Measurements from ENCODE around the gene UBASH3B.
"Not testable (repeated sequence)": the region's sequence is repeated elsewhere in the genome, so short reads cannot be mapped to it uniquely, and the experiment has no call there.

UBASH3B gene

GRCh38 chr11:122711831-122712381 lies 56.4 kb downstream of the UBASH3B start:
- FAIRE-seq, result no peak

DNA sequence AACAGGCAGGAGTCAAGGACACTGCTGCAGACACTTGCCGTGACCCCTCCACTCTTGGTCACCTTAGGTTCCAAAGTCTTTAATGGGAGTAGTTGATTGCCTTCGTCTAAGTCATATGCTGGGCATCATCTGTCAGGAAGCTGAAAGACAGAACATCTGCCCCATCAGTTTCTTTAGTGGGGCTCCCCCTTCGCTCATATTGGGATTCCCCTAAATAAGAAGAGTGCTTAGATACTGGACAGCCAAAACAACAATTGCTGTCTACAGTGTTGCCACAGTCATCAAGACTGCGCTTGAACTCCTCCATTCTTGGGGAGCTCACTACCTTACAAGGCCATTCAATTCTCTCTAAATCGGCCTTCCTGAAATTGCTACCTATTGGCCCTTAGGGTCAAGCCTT lies 58.5 kb downstream of the UBASH3B start:
- FAIRE-seq, result no peak

DNA sequence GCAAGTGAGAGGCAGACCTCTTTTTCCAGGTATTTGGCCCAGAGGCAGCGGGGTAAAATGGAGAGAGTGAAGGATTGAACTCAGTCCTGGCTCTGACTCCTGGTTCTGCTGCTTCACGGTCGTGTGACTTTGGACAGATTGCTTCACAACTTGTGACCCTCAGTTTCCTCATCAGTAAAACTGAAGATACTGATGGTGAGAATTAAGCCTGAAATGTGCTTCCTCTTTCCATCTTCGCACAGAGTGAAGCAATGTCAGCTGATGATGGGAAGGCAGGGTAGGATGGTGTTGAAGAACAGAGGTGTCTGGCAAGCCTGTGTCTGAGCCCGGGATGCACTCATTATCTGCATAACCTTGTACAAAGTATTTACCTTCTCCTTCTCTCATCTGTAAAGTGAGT lies 59.0 kb downstream of the UBASH3B start:
- no peak for FAIRE-seq

- FAIRE-seq, result no peak
Observed at GRCh38 chr11:122715548-122716440, 60.3 kb downstream of the UBASH3B start.

DNA sequence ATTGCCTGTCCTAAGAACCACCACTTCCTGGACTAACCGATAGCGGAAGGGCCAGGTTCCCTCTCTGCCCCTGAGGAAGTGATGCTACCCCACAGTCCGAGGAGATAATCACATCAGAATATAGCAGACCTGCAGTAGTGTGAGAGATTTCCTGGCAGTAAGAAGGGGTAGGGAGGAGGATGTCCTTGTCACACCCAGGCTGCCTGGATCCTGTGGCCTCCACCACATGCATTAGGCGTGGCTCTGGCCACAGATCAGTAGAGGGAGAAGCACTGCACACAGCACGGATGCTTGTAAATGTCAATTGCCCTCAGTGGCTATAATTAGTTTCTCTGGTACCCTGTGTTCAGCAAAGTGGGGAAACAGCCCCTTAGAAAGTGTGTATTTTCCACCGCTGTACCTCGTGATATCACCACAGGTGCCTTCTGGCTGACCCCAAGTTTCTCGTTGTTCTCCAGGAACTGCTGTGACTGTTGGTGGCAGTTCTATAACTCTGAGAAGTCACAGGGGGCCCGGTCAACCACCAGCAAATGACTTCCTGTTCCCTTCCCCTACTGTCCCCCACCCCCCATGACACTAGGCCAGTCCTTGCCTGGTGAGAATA lies 61.8 kb downstream of the UBASH3B start:
- FAIRE-seq, result no peak

GRCh38 chr11:122720107-122720881 lies 64.8 kb downstream of the UBASH3B start:
- FAIRE-seq, result no peak

- FAIRE-seq, result no peak
Observed at GRCh38 chr11:122721201-122721963, 65.9 kb downstream of the UBASH3B start.

GRCh38 chr11:122721964-122722266 lies 66.4 kb downstream of the UBASH3B start:
- FAIRE-seq, result no peak

- no peak for FAIRE-seq
Observed at GRCh38 chr11:122723106-122723505, 67.6 kb downstream of the UBASH3B start.

DNA sequence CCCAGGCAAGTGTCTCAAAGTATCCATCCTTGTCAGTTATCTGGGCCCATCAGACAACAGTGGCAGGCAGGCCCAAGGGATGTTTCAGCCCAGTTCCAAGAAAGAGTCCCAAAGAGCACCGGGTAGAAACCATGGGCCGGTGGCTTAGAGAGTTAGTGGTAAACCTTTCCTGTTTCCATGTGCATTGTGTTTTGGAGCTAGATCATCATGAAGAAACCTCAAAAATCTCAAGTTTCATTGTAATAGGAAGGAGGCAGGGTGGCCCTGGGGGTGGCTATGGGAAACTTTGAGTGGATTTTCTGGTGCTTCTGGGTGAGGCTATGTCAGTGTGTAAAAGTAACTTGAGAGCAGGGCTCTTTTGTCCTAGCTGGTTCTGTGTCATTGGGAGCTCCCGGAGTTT lies 68.1 kb downstream of the UBASH3B start:
- FAIRE-seq, result no peak

- FAIRE-seq, result no peak
Observed at GRCh38 chr11:122724520-122724919, 69.0 kb downstream of the UBASH3B start.

DNA sequence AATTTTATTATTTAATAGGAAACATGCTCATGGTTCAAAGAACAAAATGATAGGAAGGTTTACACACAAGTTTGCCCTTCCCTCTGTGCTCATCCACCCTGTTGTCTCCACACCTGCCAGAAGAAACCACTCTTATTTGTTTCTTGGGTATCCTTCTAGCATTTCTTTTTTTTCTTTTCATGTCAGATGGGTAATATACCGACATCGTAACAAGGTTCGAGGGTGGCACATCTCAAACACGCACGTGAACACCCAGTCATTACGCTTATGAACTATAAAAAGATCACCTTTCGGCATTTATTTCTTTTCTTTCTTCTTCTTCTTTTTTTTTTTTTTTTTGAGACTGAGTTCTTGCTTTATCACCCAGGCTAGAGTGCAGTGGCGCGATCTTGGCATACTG lies 70.5 kb downstream of the UBASH3B start:
- FAIRE-seq, result no peak

GRCh38 chr11:122727101-122727929 lies 71.8 kb downstream of the UBASH3B start:
- no peak for FAIRE-seq

DNA sequence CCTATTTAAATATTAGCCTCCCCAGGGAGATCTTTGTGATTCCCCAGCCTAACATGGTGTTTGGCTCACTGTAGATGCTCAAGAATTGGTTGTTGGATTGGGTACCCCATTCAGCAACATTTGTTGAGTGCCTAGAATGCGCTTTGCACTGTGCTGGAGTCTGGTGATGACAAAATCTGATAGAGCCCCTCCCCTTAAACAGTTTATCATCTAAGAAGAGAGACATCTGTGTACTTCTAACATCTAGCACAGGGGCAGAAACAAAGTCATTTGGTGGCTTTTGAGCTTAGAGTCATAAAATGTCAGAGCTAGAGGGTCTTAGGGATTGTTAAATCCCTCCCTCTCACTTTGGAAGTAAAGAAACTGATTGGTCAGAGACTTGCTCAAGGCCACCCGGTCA lies 73.0 kb downstream of the UBASH3B start:
- no peak for FAIRE-seq

GRCh38 chr11:122729139-122729538 lies 73.6 kb downstream of the UBASH3B start:
- FAIRE-seq, result no peak

- FAIRE-seq, result not testable (repeated sequence)
Observed at GRCh38 chr11:122730694-122731093, 75.2 kb downstream of the UBASH3B start.

GRCh38 chr11:122731500-122731913 lies 76.0 kb downstream of the UBASH3B start:
- FAIRE-seq, result no peak

DNA sequence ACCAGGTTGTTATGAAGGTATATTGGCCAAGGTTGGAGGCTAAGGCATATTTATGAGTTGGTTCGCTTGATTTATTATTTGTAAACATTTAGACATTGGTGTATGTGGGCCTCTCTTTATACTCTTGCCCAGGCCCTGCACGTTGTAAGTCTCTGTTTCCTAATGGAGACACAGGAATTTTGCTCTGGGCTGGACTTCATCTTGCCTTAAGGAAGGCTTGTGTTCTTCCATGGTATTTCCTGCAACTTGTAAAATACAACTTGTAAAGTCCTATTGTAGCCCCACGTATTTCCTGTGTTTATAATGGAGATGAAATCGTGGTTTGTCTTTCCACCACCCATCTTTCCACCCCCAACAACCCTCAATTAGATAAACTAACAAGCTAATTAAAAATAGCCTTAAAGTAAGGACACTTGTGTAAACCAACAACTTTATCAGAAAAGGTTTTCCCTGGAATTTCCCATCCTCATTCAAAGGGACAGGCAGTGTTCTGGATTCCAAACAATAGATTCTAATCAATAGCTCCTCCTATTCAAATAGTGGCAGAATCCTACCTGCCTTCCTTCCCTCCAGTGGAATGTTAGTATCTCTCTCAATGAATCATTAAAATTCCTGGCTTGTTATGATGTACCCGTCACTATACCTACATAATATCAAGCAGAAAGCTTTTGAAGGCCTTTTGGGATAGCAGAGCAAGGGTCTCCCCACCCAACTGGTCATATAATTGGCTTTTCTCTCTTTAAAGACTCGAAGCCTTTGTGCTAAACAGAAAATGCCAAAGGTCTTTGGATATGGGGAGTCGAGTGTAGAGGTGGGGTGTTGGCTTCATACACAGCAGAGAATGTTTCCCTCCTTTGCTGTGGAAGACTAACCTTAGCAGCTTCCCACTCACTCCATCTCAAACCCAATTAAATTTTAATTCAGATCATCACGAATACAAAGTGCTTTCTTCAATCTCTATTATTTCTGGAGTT lies 77.1 kb downstream of the UBASH3B start:
- no peak for FAIRE-seq

GRCh38 chr11:122733318-122733717 lies 77.8 kb downstream of the UBASH3B start:
- FAIRE-seq, result no peak

GRCh38 chr11:122734848-122735496 lies 79.5 kb downstream of the UBASH3B start:
- no peak for FAIRE-seq
